Measurements from ENCODE around the gene MED20. TPM values are rescaled to one million over a fixed set of nuclear protein-coding genes. Genes with fewer than 3 reads are reported as not detected.

MED20 gene
- total and polyA plus RNA-seq, 2 of the 4 experiments (the other 2 are of a cell fraction): 24.8 to 38.2 TPM

- Histone ChIP-seq H3K79me1 (ENCODE audit: low read depth in 1 of 2, low read length in 2 of 2) (peaks cover 7 to 17% of the 10 kb centered on the region in 2 experiments; a peak in 3 of 4 replicates), H3K14ac (replicated peaks; ENCODE audit: low read depth, low read length) (peak overlapping the region; percentile 31; the same call in 1 of the 2 replicates), H3K18ac (ENCODE audit: low read depth, low read length) (no peak overlapping the region), H3K4me2 (ENCODE audit: low read depth, low read length) (peak overlapping the region; percentile 86), H3K36me3 (ENCODE audit: control insufficient read depth, insufficient read depth, low read length) (no peaks in the 10 kb centered on the region), H2AK9ac (replicated peaks; ENCODE audit: low read depth, low read length, poor library complexity) (peak overlapping the region; percentile 94), H3K4me1 (ENCODE audit: control insufficient read depth, insufficient read depth, low read length) (peaks cover 2% of the 10 kb centered on the region; the same call in 1 of the 2 replicates), H2BK5ac (ENCODE audit: low read depth, low read length, poor library complexity, severe bottlenecking) (no peak overlapping the region), H3K9me1 (ENCODE audit: insufficient read depth, low read length) (peaks cover 3% of the 10 kb centered on the region; the same call in 1 of the 2 replicates), H4K20me1 (ENCODE audit: insufficient read depth, low read length) (no peaks in the 10 kb centered on the region; the same call in 1 of the 2 replicates), H3K9ac (ENCODE audit: low read depth, low read length) (peak overlapping the region; percentile 75), H2BK120ac (ENCODE audit: low read depth, low read length) (no peak overlapping the region), H2BK15ac (ENCODE audit: low read depth, low read length) (0 out of 3 replicates have a peak overlapping the region, but pooled peaks have one; percentile 70), H3K56ac (ENCODE audit: extremely low read depth, insufficient read depth, low read length) (peak overlapping the region; percentile 28; the same call in 1 of the 2 replicates), H4K91ac (ENCODE audit: insufficient read depth, low read depth, low read length) (no peak overlapping the region; the same call in 1 of the 2 replicates), H3K4me3 (ENCODE audit: insufficient read depth, low read depth, low read length) (peak overlapping the region; percentile 91), H3K27me3 (ENCODE audit: control insufficient read depth, insufficient read depth, low read length) (no peaks in the 10 kb centered on the region), H4K8ac (ENCODE audit: low read depth in 2 of 2, low read length in 2 of 2) (peak overlapping the region; percentile 35 to 47; a peak in 1 of 4 replicates), H2AK5ac (ENCODE audit: low read depth, low read length) (peak overlapping the region; percentile 23; the same call in 1 of the 2 replicates), H2AFZ (replicated peaks; ENCODE audit: low read length, poor library complexity) (peak overlapping the region; percentile 93), H3K9me3 (ENCODE audit: control insufficient read depth, insufficient read depth, low read length) (no peaks in the 10 kb centered on the region), H3K27ac (ENCODE audit: insufficient read depth, low read length) (peak overlapping the region; percentile 8; the same call in 1 of the 2 replicates), H3K23ac (ENCODE audit: low read depth, low read length) (peak overlapping the region; percentile 90), H4K5ac (ENCODE audit: low read depth, low read length) (no peak overlapping the region), H2BK20ac (ENCODE audit: low read depth, low read length) (no peak overlapping the region), H3K4ac (ENCODE audit: low read depth, low read length) (peak overlapping the region; percentile 26; the same call in 1 of the 2 replicates)
- in situ Hi-C loops (cut with MboI; ENCODE audit: low sequenced_read_pairs): no loop called here
- TF ChIP-seq, protein P1, sequence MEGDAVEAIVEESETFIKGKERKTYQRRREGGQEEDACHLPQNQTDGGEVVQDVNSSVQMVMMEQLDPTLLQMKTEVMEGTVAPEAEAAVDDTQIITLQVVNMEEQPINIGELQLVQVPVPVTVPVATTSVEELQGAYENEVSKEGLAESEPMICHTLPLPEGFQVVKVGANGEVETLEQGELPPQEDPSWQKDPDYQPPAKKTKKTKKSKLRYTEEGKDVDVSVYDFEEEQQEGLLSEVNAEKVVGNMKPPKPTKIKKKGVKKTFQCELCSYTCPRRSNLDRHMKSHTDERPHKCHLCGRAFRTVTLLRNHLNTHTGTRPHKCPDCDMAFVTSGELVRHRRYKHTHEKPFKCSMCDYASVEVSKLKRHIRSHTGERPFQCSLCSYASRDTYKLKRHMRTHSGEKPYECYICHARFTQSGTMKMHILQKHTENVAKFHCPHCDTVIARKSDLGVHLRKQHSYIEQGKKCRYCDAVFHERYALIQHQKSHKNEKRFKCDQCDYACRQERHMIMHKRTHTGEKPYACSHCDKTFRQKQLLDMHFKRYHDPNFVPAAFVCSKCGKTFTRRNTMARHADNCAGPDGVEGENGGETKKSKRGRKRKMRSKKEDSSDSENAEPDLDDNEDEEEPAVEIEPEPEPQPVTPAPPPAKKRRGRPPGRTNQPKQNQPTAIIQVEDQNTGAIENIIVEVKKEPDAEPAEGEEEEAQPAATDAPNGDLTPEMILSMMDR (conservative IDR thresholded peaks at IDR 0.05; ENCODE audit: low read depth, low read length): no peak
- peak; percentile 46; the same call in 1 of the 2 replicates for TF ChIP-seq MAZ (IDR thresholded peaks at IDR 0.05; ENCODE audit: borderline replicate concordance, low read depth, low read length)
- dilution Hi-C loops (cut with HindIII; ENCODE audit: low sequenced_read_pairs, unreplicated experiment): no loop called here
- ATAC-seq (ENCODE audit: low read depth) (peak; percentile 59), DNase-seq (no peak)
- intact Hi-C loops (cut with micrococcal nuclease): loop anchor here (1.0 to 2.0 kb wide), 2 partner anchors 48 to 150 kb away; no protein-coding TSS in a partner anchor
- CTCF ChIA-PET: no interaction called here
- no TSS peak for BruUV-seq (replicated peaks)
- 3% methylated on average over 14 of the region's 56 CpGs; no CpG with 5 or more reads in 1 of the 2 experiments for WGBS, 2 experiments (ENCODE audit: extremely low coverage in 2 of 2, insufficient read length in 1 of 2)
- POLR2A ChIA-PET (ENCODE audit: unreplicated experiment): interaction anchor here (0.6 kb wide), 1 partner anchor 79 kb away, joined by 4 read pairs; no protein-coding TSS in a partner anchor
Measured at GRCh38 chr6:41894366-41895299, 26.3 kb downstream of the MED20 start.
